Measurements from ENCODE around the gene COX4I1. TPM values are rescaled to one million over a fixed set of nuclear protein-coding genes. Genes with fewer than 3 reads are reported as not detected.

The COX4I1 gene
- polyA plus RNA-seq, 3 donors, result 985 to 1,312 (median 1,132) TPM

DNA sequence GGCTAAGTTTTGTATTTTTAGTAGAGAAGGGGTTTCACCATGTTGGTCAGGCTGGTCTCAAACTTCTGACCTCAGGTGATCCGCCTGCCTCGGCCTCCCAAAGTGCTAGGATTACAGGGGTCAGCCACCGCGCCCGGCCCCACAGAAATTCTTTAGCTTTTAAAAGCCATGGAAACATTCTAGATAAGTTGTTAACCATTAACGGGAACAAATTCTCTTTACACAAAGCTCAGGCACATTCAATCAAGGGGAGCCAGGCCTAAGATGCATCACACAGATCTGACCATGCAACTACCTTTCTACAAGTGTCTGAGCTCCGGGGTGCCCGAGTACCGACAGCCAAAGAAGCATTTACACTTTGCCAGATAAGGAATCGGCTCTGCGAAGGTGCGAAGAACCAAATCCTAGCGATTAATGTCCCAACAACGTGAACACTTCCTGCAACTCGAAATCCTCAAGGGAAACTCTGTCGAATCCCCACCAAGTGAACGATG lies 1.2 kb upstream of the COX4I1 start:
- Mint-ChIP-seq H3K9me3 (no peaks in the 10 kb centered on the region), H3K4me3 (peak overlapping the region; percentile 88 to 94), H3K27me3 (ENCODE audit: low read depth in 3 of 3) (peaks cover 0 to 6% (median 0%) of the 10 kb centered on the region in 3 donors), H3K27ac (peak overlapping the region; percentile 4 to 91 (median 86)), H3K36me3 (peaks cover 60 to 61% of the 10 kb centered on the region in 2 donors), H3K4me1 (peaks cover 37% of the 10 kb centered on the region)
- peak overlapping the region in 1 of 2 donors; percentile 97 for H3K27ac ChIP-seq (ENCODE audit: low read depth in 1 of 2, low read length in 2 of 2)
- TF ChIP-seq, protein P1, sequence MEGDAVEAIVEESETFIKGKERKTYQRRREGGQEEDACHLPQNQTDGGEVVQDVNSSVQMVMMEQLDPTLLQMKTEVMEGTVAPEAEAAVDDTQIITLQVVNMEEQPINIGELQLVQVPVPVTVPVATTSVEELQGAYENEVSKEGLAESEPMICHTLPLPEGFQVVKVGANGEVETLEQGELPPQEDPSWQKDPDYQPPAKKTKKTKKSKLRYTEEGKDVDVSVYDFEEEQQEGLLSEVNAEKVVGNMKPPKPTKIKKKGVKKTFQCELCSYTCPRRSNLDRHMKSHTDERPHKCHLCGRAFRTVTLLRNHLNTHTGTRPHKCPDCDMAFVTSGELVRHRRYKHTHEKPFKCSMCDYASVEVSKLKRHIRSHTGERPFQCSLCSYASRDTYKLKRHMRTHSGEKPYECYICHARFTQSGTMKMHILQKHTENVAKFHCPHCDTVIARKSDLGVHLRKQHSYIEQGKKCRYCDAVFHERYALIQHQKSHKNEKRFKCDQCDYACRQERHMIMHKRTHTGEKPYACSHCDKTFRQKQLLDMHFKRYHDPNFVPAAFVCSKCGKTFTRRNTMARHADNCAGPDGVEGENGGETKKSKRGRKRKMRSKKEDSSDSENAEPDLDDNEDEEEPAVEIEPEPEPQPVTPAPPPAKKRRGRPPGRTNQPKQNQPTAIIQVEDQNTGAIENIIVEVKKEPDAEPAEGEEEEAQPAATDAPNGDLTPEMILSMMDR (IDR thresholded peaks at IDR 0.05), result no peak
- peaks cover 100% of the 10 kb centered on the region for H3K79me2 ChIP-seq (ENCODE audit: insufficient read depth, low read length)
- H3K9ac ChIP-seq (ENCODE audit: insufficient read depth, low read length, poor library complexity, severe bottlenecking), result peak overlapping the region; percentile 99
- H3K27me3 ChIP-seq (ENCODE audit: control insufficient read depth in 2 of 2, insufficient read depth in 2 of 2, low read length in 2 of 2), result no peaks in the 10 kb centered on the region
- peak overlapping the region; percentile 82 for H2AFZ ChIP-seq (ENCODE audit: insufficient read depth, low read depth, low read length, poor library complexity, severe bottlenecking)
- H3K4me2 ChIP-seq (replicated peaks; ENCODE audit: extremely low read depth, low read length, poor library complexity, severe bottlenecking), result peak overlapping the region; percentile 89
- WGBS (ENCODE audit: insufficient coverage), result 31% methylated on average over 15 of the region's 17 CpGs
- peaks cover 19 to 27% of the 10 kb centered on the region in 2 donors for H3K4me1 ChIP-seq (ENCODE audit: control insufficient read depth in 1 of 2, insufficient read depth in 2 of 2, low read length in 2 of 2)
- H3K4me3 ChIP-seq (replicated peaks in 1 of 3; ENCODE audit: low read depth in 2 of 3, low read length in 3 of 3), result peak overlapping the region; percentile 81 to 94 (median 87)
- H3K9me3 ChIP-seq (replicated peaks in 1 of 2; ENCODE audit: control insufficient read depth in 1 of 2, insufficient read depth in 1 of 2, low read length in 2 of 2), result no peaks in the 10 kb centered on the region
- DNase-seq, result no peak
- intact Hi-C loops (cut with micrococcal nuclease), result no loop called here
- peaks cover 70% of the 10 kb centered on the region for H4K20me1 ChIP-seq (ENCODE audit: insufficient read depth, low read length)
- H3K36me3 ChIP-seq (replicated peaks in 1 of 2; ENCODE audit: control insufficient read depth in 1 of 2, insufficient read depth in 2 of 2, low read length in 2 of 2), result peaks cover 51 to 68% of the 10 kb centered on the region in 2 donors

DNA sequence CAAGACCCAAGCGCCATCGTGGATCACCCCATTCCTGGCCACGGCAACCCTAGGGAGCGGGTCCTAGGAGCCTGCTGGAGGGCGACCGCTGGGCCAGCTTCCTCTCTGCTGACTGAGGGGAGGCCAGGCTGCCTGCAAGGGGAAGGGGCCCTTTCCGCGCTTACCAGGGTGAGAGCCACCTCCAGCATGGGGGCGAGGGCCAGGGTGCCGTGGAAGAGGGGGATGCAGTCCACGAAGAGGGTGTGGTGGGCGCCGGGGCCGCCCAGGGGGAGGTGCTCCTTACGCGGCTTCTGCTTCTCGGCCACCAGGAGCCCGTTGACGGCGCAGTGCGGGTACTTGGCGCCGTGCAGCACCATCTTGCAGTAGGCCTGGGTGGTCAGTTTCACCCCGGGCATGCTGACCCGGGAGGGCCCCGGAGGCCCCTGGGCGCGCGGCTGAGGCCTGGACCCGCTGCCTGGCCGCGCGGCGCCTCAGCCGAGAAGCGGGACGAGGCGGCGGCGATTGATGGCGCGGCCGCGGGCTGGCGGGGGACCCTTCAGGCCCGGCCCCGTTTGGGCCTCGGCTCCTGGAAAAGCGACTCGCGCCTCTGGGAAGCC lies 496 bp upstream of the COX4I1 start:
- Histone ChIP-seq H3K27ac (ENCODE audit: low read depth in 1 of 2, low read length in 2 of 2) (peak overlapping the region; percentile 16 to 97), H3K4me1 (ENCODE audit: control insufficient read depth in 1 of 2, insufficient read depth in 2 of 2, low read length in 2 of 2) (peaks cover 19 to 27% of the 10 kb centered on the region in 2 donors), H3K4me2 (replicated peaks; ENCODE audit: extremely low read depth, low read length, poor library complexity, severe bottlenecking) (peak overlapping the region; percentile 89), H3K79me2 (ENCODE audit: insufficient read depth, low read length) (peaks cover 100% of the 10 kb centered on the region), H3K9me3 (replicated peaks in 1 of 2; ENCODE audit: control insufficient read depth in 1 of 2, insufficient read depth in 1 of 2, low read length in 2 of 2) (no peaks in the 10 kb centered on the region), H2AFZ (ENCODE audit: insufficient read depth, low read depth, low read length, poor library complexity, severe bottlenecking) (peak overlapping the region; percentile 82), H3K27me3 (ENCODE audit: control insufficient read depth in 2 of 2, insufficient read depth in 2 of 2, low read length in 2 of 2) (no peaks in the 10 kb centered on the region), H3K36me3 (replicated peaks in 1 of 2; ENCODE audit: control insufficient read depth in 1 of 2, insufficient read depth in 2 of 2, low read length in 2 of 2) (peaks cover 52 to 68% of the 10 kb centered on the region in 2 donors), H3K4me3 (replicated peaks in 1 of 3; ENCODE audit: low read depth in 2 of 3, low read length in 3 of 3) (peak overlapping the region; percentile 81 to 94 (median 87)), H3K9ac (ENCODE audit: insufficient read depth, low read length, poor library complexity, severe bottlenecking) (peak overlapping the region; percentile 99), H4K20me1 (ENCODE audit: insufficient read depth, low read length) (peaks cover 70% of the 10 kb centered on the region)
- Mint-ChIP-seq H3K9me3 (no peaks in the 10 kb centered on the region), H3K27me3 (ENCODE audit: low read depth in 3 of 3) (peaks cover 0 to 5% (median 0%) of the 10 kb centered on the region in 3 donors), H3K4me1 (peaks cover 37% of the 10 kb centered on the region), H3K27ac (peak overlapping the region; percentile 79 to 93 (median 90)), H3K4me3 (peak overlapping the region; percentile 88 to 94), H3K36me3 (peaks cover 61 to 63% of the 10 kb centered on the region in 2 donors)
- TF ChIP-seq, protein P1 (IDR thresholded peaks at IDR 0.05), result no peak
- DNase-seq, result peak; percentile 16 to 32 (median 32)
- under 1% methylated on average over 51 of the region's 51 CpGs for WGBS (ENCODE audit: insufficient coverage)
- intact Hi-C loops (cut with micrococcal nuclease), result no loop called here

Measured in CD14-positive monocyte (primary cell).